Astrocyte of the spinal cord (primary cell): ENCODE results near the gene RETREG1.
A peak's percentile ranks its signal among the peaks of the same experiment; 100 is the strongest.
"Not testable (repeated sequence)": the region's sequence is repeated elsewhere in the genome, so short reads cannot be mapped to it uniquely, and the experiment has no call there.

Experiments
- DNase-seq: peaks from one replicate; pipeline ENCODE4 v3.0.0; 2011; ENCODE audit warnings: low read depth, low spot score
- H3K4me3 ChIP-seq: 2 replicates; pipeline ENCODE4 v1.5.1; 2011; ENCODE audit warnings: low read depth, mild to moderate bottlenecking, low read length, moderate library complexity
- CTCF ChIP-seq: IDR thresholded peaks from 2 replicates; pipeline ENCODE4 v1.5.1; 2012; ENCODE audit warnings: low read depth, mild to moderate bottlenecking, low read length, inconsistent platforms
- in situ Hi-C: cut with HindIII; loops from 2 replicates; pipeline ENCODE4 v1.10.0; 2017; ENCODE audit warnings: low sequenced_read_pairs

RETREG1 gene

GRCh38 chr5:16660982-16661381 is 44.2 kb upstream of the RETREG1 start:
- in situ Hi-C loops: no loop called here
- no peak overlapping the region for H3K4me3 ChIP-seq
- DNase-seq: no peak
- no peak for TF ChIP-seq CTCF

- no peak overlapping the region for H3K4me3 ChIP-seq
- no peak for DNase-seq
- in situ Hi-C loops: no loop called here
- TF ChIP-seq CTCF: no peak
Observed at GRCh38 chr5:16659536-16659935, 42.7 kb upstream of the RETREG1 start.

- peak; percentile 24 for DNase-seq
- no peak overlapping the region for H3K4me3 ChIP-seq
- no peak for TF ChIP-seq CTCF
- in situ Hi-C loops: no loop called here
Observed at GRCh38 chr5:16656561-16657191, 39.9 kb upstream of the RETREG1 start.

GRCh38 chr5:16654647-16655334 is 38.0 kb upstream of the RETREG1 start:
- no peak for TF ChIP-seq CTCF
- no peak for DNase-seq
- no peak overlapping the region for H3K4me3 ChIP-seq
- in situ Hi-C loops: no loop called here

GRCh38 chr5:16648739-16649138 is 31.9 kb upstream of the RETREG1 start:
- in situ Hi-C loops, DNase-seq, H3K4me3 ChIP-seq: not testable (repeated sequence)

GRCh38 chr5:16644301-16644889 is 27.6 kb upstream of the RETREG1 start:
- in situ Hi-C loops: no loop called here
- no peak overlapping the region for H3K4me3 ChIP-seq
- DNase-seq: no peak
- no peak for TF ChIP-seq CTCF

GRCh38 chr5:16642867-16643266 is 26.1 kb upstream of the RETREG1 start:
- DNase-seq: no peak
- H3K4me3 ChIP-seq: no peak overlapping the region
- no peak for TF ChIP-seq CTCF
- in situ Hi-C loops: no loop called here
